Keratinocyte (primary cell): ENCODE results near the gene AUH. TPM values are rescaled to one million over a fixed set of nuclear protein-coding genes. Genes with fewer than 3 reads are reported as not detected.

ENCODE experiments used
- DNase-seq: peaks from one replicate; pipeline ENCODE4 v3.0.0-alpha.2; 2011; ENCODE audit warnings: low read depth, missing footprints, low spot score
- FAIRE-seq: peaks from 2 replicates; lab custom pipeline; 2011; peaks lifted over from hg19 to GRCh38; lab: Jason Lieb, UNC
- H2AFZ ChIP-seq: 2 replicates; pipeline ENCODE4 v1.6.0; 2012; ENCODE audit warnings: low read length, control low read depth, inconsistent platforms; ENCODE audit not compliant: control insufficient read depth
- H3K27ac ChIP-seq: 2 replicates; pipeline ENCODE4 v1.5.1; 2011; ENCODE audit warnings: low read length; ENCODE audit not compliant: control insufficient read depth, insufficient read depth
- H3K27me3 ChIP-seq: 3 replicates; pipeline ENCODE4 v1.6.0; 2011; ENCODE audit warnings: low read length; ENCODE audit not compliant: control insufficient read depth, insufficient read depth; ENCODE audit errors: extremely low read depth
- H3K36me3 ChIP-seq, 2 experiments: 2 replicates in 1 of 2; 3 replicates in 1 of 2; pipeline ENCODE4 v1.5.1; 2011; ENCODE audit warnings: low read length in 2 of 2, mild to moderate bottlenecking in 1 of 2; ENCODE audit not compliant: control insufficient read depth in 2 of 2, insufficient read depth in 2 of 2; ENCODE audit errors: extremely low read depth in 1 of 2
- H3K4me1 ChIP-seq: 3 replicates; pipeline ENCODE4 v1.5.1; 2011; ENCODE audit warnings: low read length; ENCODE audit not compliant: control insufficient read depth, insufficient read depth; ENCODE audit errors: extremely low read depth
- H3K4me2 ChIP-seq: 3 replicates; pipeline ENCODE4 v1.6.0; 2011; ENCODE audit warnings: low read depth, low read length; ENCODE audit not compliant: control insufficient read depth, insufficient read depth; ENCODE audit errors: extremely low read depth
- H3K4me3 ChIP-seq, 3 experiments: fragments of 200-600 bp in 1 of 3; sonication (generic) in 1 of 3; 2 replicates in 2 of 3; 3 replicates in 1 of 3; pipeline ENCODE4 v1.5.1; 2011 to 2016; ENCODE audit warnings: low read length in 3 of 3, mild to moderate bottlenecking in 3 of 3, control low read depth in 2 of 3, inconsistent platforms in 1 of 3, low read depth in 1 of 3, mixed read lengths in 1 of 3, mixed run types in 1 of 3, moderate library complexity in 1 of 3; ENCODE audit not compliant: control insufficient read depth in 2 of 3, insufficient read depth in 2 of 3; ENCODE audit errors: extremely low read depth in 1 of 3
- H3K79me2 ChIP-seq: 2 replicates; pipeline ENCODE4 v1.6.0; 2012; ENCODE audit warnings: low read length; ENCODE audit not compliant: control insufficient read depth, insufficient read depth
- H3K9ac ChIP-seq: 3 replicates; pipeline ENCODE4 v1.6.0; 2011; ENCODE audit warnings: low read length; ENCODE audit not compliant: control insufficient read depth, insufficient read depth; ENCODE audit errors: extremely low read depth
- H3K9me1 ChIP-seq: 3 replicates; pipeline ENCODE4 v1.6.0; 2011; ENCODE audit warnings: low read length; ENCODE audit not compliant: control insufficient read depth, insufficient read depth; ENCODE audit errors: extremely low read depth
- H3K9me3 ChIP-seq: 2 replicates; pipeline ENCODE4 v1.5.1; 2012; ENCODE audit warnings: low read depth, low read length; ENCODE audit not compliant: control insufficient read depth
- H4K20me1 ChIP-seq: 3 replicates; pipeline ENCODE4 v1.6.0; 2011; ENCODE audit warnings: low read length; ENCODE audit not compliant: control insufficient read depth, insufficient read depth; ENCODE audit errors: extremely low read depth
- CTCF ChIP-seq, 3 experiments: IDR thresholded peaks in 1 of 3; conservative IDR thresholded peaks in 1 of 3; optimal IDR thresholded peaks in 1 of 3; 2 replicates in 2 of 3; 3 replicates in 1 of 3; pipeline versions ENCODE3 to v1.5.1; 2011; ENCODE audit warnings: low read length in 3 of 3, mild to moderate bottlenecking in 3 of 3, moderate library complexity in 2 of 3, control low read depth in 1 of 3, inconsistent platforms in 1 of 3; ENCODE audit not compliant: insufficient read depth in 2 of 3; ENCODE audit errors: extremely low read depth in 1 of 3
- EZH2 ChIP-seq: IDR thresholded peaks from one replicate; pipeline ENCODE4 v1.6.1; 2012; ENCODE audit warnings: inconsistent platforms, mild to moderate bottlenecking, low read length, moderate library complexity
- dilution Hi-C: fragments of 300-500 bp; cut with MboI; formaldehyde crosslinking; loops from one replicate; pipeline ENCODE4 v1.7.0; 2020; ENCODE audit warnings: low sequenced_read_pairs; ENCODE audit not compliant: extremely low pct_ligation_motif_present
- polyA plus RNA-seq, 5 experiments: library from polyadenylated mRNA; depleted of rRNA in 3 of 5; stranded (reverse) in 3 of 5; stranded (forward) in 1 of 5; unstranded in 1 of 5; fragments of >200 nt; gene quantifications; 1 replicate in 1 of 5; 2 replicates in 3 of 5; 3 replicates in 1 of 5; pipeline versions ENCODE4 v1.2.1 to v1.2.3, GENCODE V29; 2011 to 2012; ENCODE audit warnings: missing spikeins in 2 of 5, low read depth in 1 of 5, low replicate concordance in 1 of 5

AUH gene
- polyA plus RNA-seq, 1 donor (not counting 4 experiments of a cell fraction or from before 2014, with no cell fraction given), result 5.5 TPM

- Histone ChIP-seq H2AFZ (no peak overlapping the region), H3K9ac (no peak overlapping the region)
These were observed 175.0 kb downstream of the AUH start for GRCh38 chr9:91186632-91187108.

GRCh38 chr9:91185193-91185886, 176.4 kb downstream of the AUH start:
- no peak for TF ChIP-seq EZH2

More at GRCh38 chr9:91186632-91187108, 175.0 kb downstream of the AUH start:
- no peak for TF ChIP-seq CTCF (optimal IDR thresholded peaks at IDR 0.05 in 1 of 3, IDR thresholded peaks at IDR 0.05 in 1 of 3, conservative IDR thresholded peaks at IDR 0.05 in 1 of 3; ENCODE audit: extremely low read depth in 1 of 3, insufficient read depth in 2 of 3, low read length in 3 of 3)
- TF ChIP-seq EZH2, result no peak
- Histone ChIP-seq H3K27me3 (no peaks in the 10 kb centered on the region), H3K27ac (no peak overlapping the region), H4K20me1 (no peaks in the 10 kb centered on the region), H3K36me3 (no peaks in the 10 kb centered on the region), H3K4me2 (no peak overlapping the region), H3K9me3 (no peaks in the 10 kb centered on the region), H3K79me2 (no peaks in the 10 kb centered on the region), H3K4me1 (peaks cover 21% of the 10 kb centered on the region), H3K9me1 (peaks cover 2% of the 10 kb centered on the region), H3K4me3 (no peak overlapping the region)
- DNase-seq, result no peak
- dilution Hi-C loops, result no loop called here
- FAIRE-seq, result no peak

More at GRCh38 chr9:91185193-91185886, 176.4 kb downstream of the AUH start:
- H3K79me2 ChIP-seq, result no peaks in the 10 kb centered on the region
- no peaks in the 10 kb centered on the region for H3K36me3 ChIP-seq
- no peak overlapping the region for H2AFZ ChIP-seq
- H3K9me3 ChIP-seq, result no peaks in the 10 kb centered on the region
- H3K27ac ChIP-seq, result no peak overlapping the region
- no peak overlapping the region for H3K4me3 ChIP-seq
- H3K9ac ChIP-seq, result no peak overlapping the region
- FAIRE-seq (no peak), DNase-seq (no peak)
- peaks cover 22% of the 10 kb centered on the region for H3K4me1 ChIP-seq
- dilution Hi-C loops, result no loop called here
- H3K4me2 ChIP-seq, result no peak overlapping the region
- no peaks in the 10 kb centered on the region for H3K27me3 ChIP-seq
- peaks cover 2% of the 10 kb centered on the region for H3K9me1 ChIP-seq
- H4K20me1 ChIP-seq, result no peaks in the 10 kb centered on the region
